ENCODE measurements around the gene AAMP.

The AAMP gene

GRCh38 chr2:218306184-218306920, 36.4 kb upstream of the AAMP start:
- Histone ChIP-seq H3K4me1 (ENCODE audit: control insufficient read depth in 1 of 2, insufficient read depth in 1 of 2, low read depth in 1 of 2, low read length in 1 of 2) (peaks cover 21 to 30% of the 10 kb centered on the region in 2 experiments), H3K36me3 (no peaks in the 10 kb centered on the region), H3K4me3 (ENCODE audit: low read depth in 1 of 2, low read length in 1 of 2) (no peak overlapping the region), H3K27ac (no peak overlapping the region), H3K9me3 (no peaks in the 10 kb centered on the region), H3K27me3 (no peaks in the 10 kb centered on the region)
- TF ChIP-seq CTCF (IDR thresholded peaks at IDR 0.05) = no peak

- Histone ChIP-seq H3K4me3 (ENCODE audit: low read depth in 1 of 2, low read length in 1 of 2) (no peak overlapping the region), H3K27me3 (no peaks in the 10 kb centered on the region), H3K27ac (no peak overlapping the region), H3K4me1 (ENCODE audit: control insufficient read depth in 1 of 2, insufficient read depth in 1 of 2, low read depth in 1 of 2, low read length in 1 of 2) (peaks cover 18 to 26% of the 10 kb centered on the region in 2 experiments), H3K36me3 (no peaks in the 10 kb centered on the region), H3K9me3 (no peaks in the 10 kb centered on the region)
- TF ChIP-seq CTCF (IDR thresholded peaks at IDR 0.05) = no peak
Observed at GRCh38 chr2:218305383-218305782, 35.4 kb upstream of the AAMP start.

- peak; percentile 96 for TF ChIP-seq CTCF (IDR thresholded peaks at IDR 0.05)
- Histone ChIP-seq H3K4me1 (ENCODE audit: control insufficient read depth in 1 of 2, insufficient read depth in 1 of 2, low read depth in 1 of 2, low read length in 1 of 2) (peaks cover 7 to 8% of the 10 kb centered on the region in 2 experiments), H3K27ac (peak overlapping the region; percentile 38), H3K4me3 (ENCODE audit: low read depth in 1 of 2, low read length in 1 of 2) (no peak overlapping the region), H3K36me3 (no peaks in the 10 kb centered on the region), H3K27me3 (no peaks in the 10 kb centered on the region), H3K9me3 (no peaks in the 10 kb centered on the region)
Observed at GRCh38 chr2:218301176-218301819, 31.4 kb upstream of the AAMP start.

DNA sequence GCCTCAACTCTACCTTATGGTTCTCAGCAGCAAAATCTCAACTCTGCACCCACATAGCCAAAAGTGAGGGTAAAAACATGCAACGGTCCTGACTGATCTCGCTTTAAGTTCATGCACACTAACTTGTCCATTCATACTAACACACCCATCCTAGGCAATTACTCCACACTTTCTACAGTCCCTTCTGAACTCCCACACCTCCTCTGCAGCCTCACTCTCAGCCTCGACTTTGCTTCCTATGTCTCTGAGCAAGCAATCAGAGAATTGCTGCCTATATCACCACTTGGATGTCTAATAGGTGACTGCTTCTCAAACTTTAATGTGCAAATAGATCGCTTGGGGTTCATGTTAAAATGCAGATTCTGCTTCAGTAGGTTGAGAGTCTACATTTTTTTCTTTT, 30.2 kb upstream of the AAMP start:
- Histone ChIP-seq H3K4me1 (ENCODE audit: control insufficient read depth in 1 of 2, insufficient read depth in 1 of 2, low read depth in 1 of 2, low read length in 1 of 2) (peaks cover 7 to 8% of the 10 kb centered on the region in 2 experiments), H3K27ac (no peak overlapping the region), H3K9me3 (no peaks in the 10 kb centered on the region), H3K36me3 (no peaks in the 10 kb centered on the region), H3K4me3 (ENCODE audit: low read depth in 1 of 2, low read length in 1 of 2) (no peak overlapping the region), H3K27me3 (no peaks in the 10 kb centered on the region)
- TF ChIP-seq CTCF (IDR thresholded peaks at IDR 0.05) = no peak

DNA sequence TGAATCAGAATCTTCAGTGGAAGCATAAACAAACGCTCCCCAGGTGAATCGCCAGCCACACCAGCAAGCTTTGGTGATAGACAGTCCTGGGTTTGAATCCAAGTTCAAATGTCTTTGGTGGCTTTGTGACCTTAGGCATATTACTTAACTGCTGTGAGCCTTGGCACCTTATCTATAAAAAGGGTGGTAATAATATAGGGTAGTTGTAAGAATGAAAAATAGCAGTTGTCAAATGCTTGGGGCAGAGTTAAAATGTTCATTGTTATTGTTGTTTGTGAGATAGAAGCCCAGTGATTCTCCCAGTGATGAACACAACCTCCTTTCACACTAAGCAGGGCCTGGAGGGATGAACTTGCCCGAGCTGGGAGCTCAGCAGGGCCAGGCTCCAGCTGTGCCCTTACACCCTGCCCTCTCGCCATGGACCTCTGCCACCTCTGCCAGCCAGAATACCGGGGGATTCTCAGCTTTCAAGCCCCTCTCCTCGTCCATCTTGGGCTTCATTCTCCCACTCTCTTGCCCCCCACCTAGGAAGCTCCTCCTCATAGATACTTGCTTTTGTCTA, 28.5 kb upstream of the AAMP start:
- H3K4me1 ChIP-seq (ENCODE audit: control insufficient read depth in 1 of 2, insufficient read depth in 1 of 2, low read depth in 1 of 2, low read length in 1 of 2) = peaks cover 22 to 23% of the 10 kb centered on the region in 2 experiments
- TF ChIP-seq CTCF (IDR thresholded peaks at IDR 0.05) = no peak
- no peak overlapping the region for H3K27ac ChIP-seq
- H3K36me3 ChIP-seq = no peaks in the 10 kb centered on the region
- H3K27me3 ChIP-seq = no peaks in the 10 kb centered on the region
- no peak overlapping the region for H3K4me3 ChIP-seq (ENCODE audit: low read depth in 1 of 2, low read length in 1 of 2)
- H3K9me3 ChIP-seq = no peaks in the 10 kb centered on the region
